ENCODE data around the gene HTRA2. TPM values are rescaled to one million over a fixed set of nuclear protein-coding genes. Genes with fewer than 3 reads are reported as not detected.

HTRA2 gene
- total RNA-seq, 1 donor from 2014 or later, result 24.2 TPM

GRCh38 chr2:74486141-74486540 lies 43.6 kb upstream of the HTRA2 start:
- Mint-ChIP-seq H3K36me3 (ENCODE audit: low read depth) (peaks cover 16% of the 10 kb centered on the region), H3K9me3 (ENCODE audit: low read depth) (no peaks in the 10 kb centered on the region), H3K27me3 (ENCODE audit: low read depth) (no peaks in the 10 kb centered on the region), H3K4me1 (ENCODE audit: low read depth) (peaks cover 17% of the 10 kb centered on the region), H3K27ac (ENCODE audit: unreplicated experiment) (no peak overlapping the region), H3K4me3 (ENCODE audit: unreplicated experiment) (no peak overlapping the region)
- no peak for DNase-seq (ENCODE audit: low spot score)
- no peak for TF ChIP-seq CTCF (IDR thresholded peaks at IDR 0.05)

- H3K27me3 Mint-ChIP-seq (ENCODE audit: low read depth), result no peaks in the 10 kb centered on the region
- no peak for TF ChIP-seq CTCF (IDR thresholded peaks at IDR 0.05)
- H3K27ac Mint-ChIP-seq (ENCODE audit: unreplicated experiment), result no peak overlapping the region
- H3K9me3 Mint-ChIP-seq (ENCODE audit: low read depth), result no peaks in the 10 kb centered on the region
- no peak for DNase-seq (ENCODE audit: low spot score)
- no peak overlapping the region for H3K4me3 Mint-ChIP-seq (ENCODE audit: unreplicated experiment)
- H3K4me1 Mint-ChIP-seq (ENCODE audit: low read depth), result peaks cover 4% of the 10 kb centered on the region
- peaks cover 34% of the 10 kb centered on the region for H3K36me3 Mint-ChIP-seq (ENCODE audit: low read depth)
These were observed 40.9 kb upstream of the HTRA2 start for GRCh38 chr2:74488643-74489481.

GRCh38 chr2:74489906-74490305 lies 39.8 kb upstream of the HTRA2 start:
- Mint-ChIP-seq H3K4me1 (ENCODE audit: low read depth) (no peaks in the 10 kb centered on the region), H3K4me3 (ENCODE audit: unreplicated experiment) (no peak overlapping the region), H3K27ac (ENCODE audit: unreplicated experiment) (no peak overlapping the region), H3K27me3 (ENCODE audit: low read depth) (no peaks in the 10 kb centered on the region), H3K9me3 (ENCODE audit: low read depth) (no peaks in the 10 kb centered on the region), H3K36me3 (ENCODE audit: low read depth) (peaks cover 40% of the 10 kb centered on the region)
- no peak for DNase-seq (ENCODE audit: low spot score)
- TF ChIP-seq CTCF (IDR thresholded peaks at IDR 0.05), result no peak

GRCh38 chr2:74491648-74492544 lies 37.8 kb upstream of the HTRA2 start:
- no peak overlapping the region for H3K4me3 Mint-ChIP-seq (ENCODE audit: unreplicated experiment)
- peaks cover 3% of the 10 kb centered on the region for H3K27me3 Mint-ChIP-seq (ENCODE audit: low read depth)
- no peaks in the 10 kb centered on the region for H3K9me3 Mint-ChIP-seq (ENCODE audit: low read depth)
- TF ChIP-seq CTCF (IDR thresholded peaks at IDR 0.05), result no peak
- no peak overlapping the region for H3K27ac Mint-ChIP-seq (ENCODE audit: unreplicated experiment)
- peaks cover 38% of the 10 kb centered on the region for H3K36me3 Mint-ChIP-seq (ENCODE audit: low read depth)
- H3K4me1 Mint-ChIP-seq (ENCODE audit: low read depth), result no peaks in the 10 kb centered on the region
- no peak for DNase-seq (ENCODE audit: low spot score)

- H3K4me3 Mint-ChIP-seq (ENCODE audit: unreplicated experiment), result no peak overlapping the region
- H3K27ac Mint-ChIP-seq (ENCODE audit: unreplicated experiment), result no peak overlapping the region
- peaks cover 37% of the 10 kb centered on the region for H3K36me3 Mint-ChIP-seq (ENCODE audit: low read depth)
- H3K27me3 Mint-ChIP-seq (ENCODE audit: low read depth), result peaks cover 14% of the 10 kb centered on the region
- no peak for TF ChIP-seq CTCF (IDR thresholded peaks at IDR 0.05)
- DNase-seq (ENCODE audit: low spot score), result no peak
- peaks cover 13% of the 10 kb centered on the region for H3K4me1 Mint-ChIP-seq (ENCODE audit: low read depth)
- no peaks in the 10 kb centered on the region for H3K9me3 Mint-ChIP-seq (ENCODE audit: low read depth)
These were observed 36.2 kb upstream of the HTRA2 start for GRCh38 chr2:74493546-74493945.
